H1 (cell line): ENCODE data around the gene NET1. TPM values are rescaled to one million over a fixed set of nuclear protein-coding genes. Genes with fewer than 3 reads are reported as not detected.

Source experiments
- CTCF ChIA-PET: fragments of 300-600 bp; sonication (Branson Sonifier 250); formaldehyde crosslinking; loops from one replicate; lab custom pipeline; 2021; ENCODE audit not compliant: partially characterized antibody; lab: Charles Lee
- POLR2A ChIA-PET: fragments of 300-600 bp; sonication (Branson Sonifier 250); formaldehyde crosslinking; loops from one replicate; lab custom pipeline; 2021; ENCODE audit warnings: inconsistent platforms; ENCODE audit not compliant: partially characterized antibody; lab: Charles Lee
- DNase-seq, 2 experiments: peaks; one replicate each; pipeline versions ENCODE4 v3.0.0 to v3.0.0-alpha.2; 2010 to 2022; ENCODE audit warnings: low spot score in 2 of 2, low read depth in 1 of 2, mixed read lengths in 1 of 2
- FAIRE-seq: peaks from 2 replicates; lab custom pipeline; 2011; peaks lifted over from hg19 to GRCh38; lab: Jason Lieb, UNC
- H2AFZ ChIP-seq: 2 replicates; pipeline ENCODE4 v1.8.1; 2012; ENCODE audit warnings: low read length, inconsistent platforms
- H2AK5ac ChIP-seq: 2 replicates; pipeline ENCODE4 v1.6.1; 2013; ENCODE audit warnings: low read depth, low read length
- H2BK120ac ChIP-seq: replicated peaks from 2 replicates; pipeline ENCODE3; 2013; ENCODE audit warnings: low read depth, low read length, inconsistent platforms
- H2BK12ac ChIP-seq: 2 replicates; pipeline ENCODE4 v1.6.1; 2013; ENCODE audit warnings: low read depth, low read length
- H2BK15ac ChIP-seq: 2 replicates; pipeline ENCODE4 v1.6.1; 2013; ENCODE audit warnings: low read length
- H2BK20ac ChIP-seq: 2 replicates; pipeline ENCODE4 v1.6.1; 2013; ENCODE audit warnings: low read length
- H2BK5ac ChIP-seq: 2 replicates; pipeline ENCODE4 v1.6.1; 2013; ENCODE audit warnings: low read depth, low read length
- H3K14ac ChIP-seq: 2 replicates; pipeline ENCODE4 v1.6.1; 2013; ENCODE audit warnings: inconsistent platforms; ENCODE audit not compliant: insufficient read length
- H3K18ac ChIP-seq: 2 replicates; pipeline ENCODE4 v1.6.1; 2013; ENCODE audit warnings: low read length; ENCODE audit errors: extremely low read depth
- H3K23ac ChIP-seq: 2 replicates; pipeline ENCODE4 v1.6.1; 2013; ENCODE audit warnings: inconsistent platforms; ENCODE audit not compliant: insufficient read length
- H3K23me2 ChIP-seq: 2 replicates; pipeline ENCODE4 v1.6.1; 2013; ENCODE audit warnings: low read depth, low read length
- H3K27ac ChIP-seq: 2 replicates; pipeline ENCODE4 v1.6.1; 2011; ENCODE audit warnings: low read depth, low read length, inconsistent platforms
- H3K27me3 ChIP-seq, 4 experiments: replicated peaks in 1 of 4; 1 replicate in 1 of 4; 2 replicates in 3 of 4; pipeline versions ENCODE4 v1.6.1 to v1.8.1; 2011 to 2013; ENCODE audit warnings: low read length in 3 of 4, mild to moderate bottlenecking in 3 of 4, inconsistent platforms in 2 of 4, mixed read lengths in 2 of 4, moderate library complexity in 1 of 4; ENCODE audit not compliant: control insufficient read depth in 3 of 4, insufficient read depth in 3 of 4; ENCODE audit errors: extremely low read depth in 1 of 4
- H3K36me3 ChIP-seq, 4 experiments: 2 replicates each; pipeline versions ENCODE4 v1.6.1 to v1.8.1; 2011 to 2013; ENCODE audit warnings: mild to moderate bottlenecking in 4 of 4, low read length in 3 of 4, moderate library complexity in 2 of 4, control low read depth in 1 of 4, inconsistent platforms in 1 of 4; ENCODE audit not compliant: insufficient read depth in 4 of 4, control insufficient read depth in 2 of 4
- H3K4ac ChIP-seq: replicated peaks from 2 replicates; pipeline ENCODE3; 2013; ENCODE audit warnings: low read length, low read depth, mixed read lengths, inconsistent platforms; ENCODE audit not compliant: insufficient read length
- H3K4me1 ChIP-seq, 4 experiments: replicated peaks in 1 of 4; 1 replicate in 1 of 4; 2 replicates in 3 of 4; pipeline versions ENCODE4 v1.6.1 to v1.8.1; 2011 to 2013; ENCODE audit warnings: low read length in 3 of 4, inconsistent platforms in 2 of 4, mixed read lengths in 1 of 4; ENCODE audit not compliant: insufficient read depth in 4 of 4, control insufficient read depth in 3 of 4
- H3K4me2 ChIP-seq, 2 experiments: 2 replicates each; pipeline versions ENCODE4 v1.6.1 to v1.8.1; 2011 to 2013; ENCODE audit warnings: low read depth in 2 of 2, low read length in 2 of 2, control low read depth in 1 of 2, inconsistent platforms in 1 of 2, mild to moderate bottlenecking in 1 of 2; ENCODE audit not compliant: insufficient read depth in 1 of 2
- H3K4me3 ChIP-seq, 4 experiments: fragments of 200-600, 300-600 bp in 1 of 4; sonication (generic), shearing (Covaris generic), sonication (Bioruptor Twin) in 1 of 4; 2 replicates each; pipeline versions ENCODE4 v1.5.1 to v1.8.1; 2011 to 2016; ENCODE audit warnings: low read length in 4 of 4, low read depth in 3 of 4, control low read depth in 2 of 4, inconsistent platforms in 2 of 4, mild to moderate bottlenecking in 2 of 4, mixed read lengths in 1 of 4, moderate library complexity in 1 of 4; ENCODE audit not compliant: insufficient read depth in 2 of 4; ENCODE audit errors: extremely low read depth in 1 of 4
- H3K56ac ChIP-seq: replicated peaks from 2 replicates; pipeline ENCODE3; 2013; ENCODE audit warnings: low read depth, mild to moderate bottlenecking, mixed read lengths, low read length, inconsistent platforms; ENCODE audit not compliant: insufficient read length
- H3K79me1 ChIP-seq: 2 replicates; pipeline ENCODE4 v1.6.1; 2013; ENCODE audit warnings: low read depth, low read length, control low read depth
- H3K79me2 ChIP-seq, 2 experiments: 2 replicates each; pipeline versions ENCODE4 v1.6.1 to v1.8.1; 2012 to 2013; ENCODE audit warnings: low read length in 2 of 2, mild to moderate bottlenecking in 2 of 2, inconsistent platforms in 1 of 2; ENCODE audit not compliant: insufficient read depth in 2 of 2, control insufficient read depth in 1 of 2
- H3K9ac ChIP-seq, 4 experiments: replicated peaks in 1 of 4; 1 replicate in 1 of 4; 2 replicates in 3 of 4; pipeline versions ENCODE4 v1.6.1 to v1.8.1; 2011 to 2013; ENCODE audit warnings: low read depth in 3 of 4, low read length in 3 of 4, control low read depth in 2 of 4, mild to moderate bottlenecking in 2 of 4, moderate library complexity in 2 of 4, inconsistent platforms in 1 of 4; ENCODE audit errors: extremely low read depth in 1 of 4
- H3K9me3 ChIP-seq, 2 experiments: 2 replicates each; pipeline versions ENCODE4 v1.6.1 to v1.8.1; 2012 to 2013; ENCODE audit warnings: mild to moderate bottlenecking in 2 of 2, moderate library complexity in 2 of 2, control low read depth in 1 of 2, inconsistent platforms in 1 of 2, low read depth in 1 of 2, low read length in 1 of 2, mixed read lengths in 1 of 2; ENCODE audit not compliant: insufficient read depth in 2 of 2
- H4K20me1 ChIP-seq, 2 experiments: replicated peaks in 1 of 2; 2 replicates each; pipeline versions ENCODE3 to v1.8.1; 2011 to 2013; ENCODE audit warnings: inconsistent platforms in 2 of 2, low read length in 2 of 2, mild to moderate bottlenecking in 1 of 2; ENCODE audit not compliant: insufficient read depth in 2 of 2, control insufficient read depth in 1 of 2
- H4K5ac ChIP-seq: 2 replicates; pipeline ENCODE4 v1.6.1; 2013; ENCODE audit warnings: low read length, low read depth, mixed read lengths, inconsistent platforms; ENCODE audit not compliant: insufficient read length
- H4K8ac ChIP-seq: 2 replicates; pipeline ENCODE4 v1.8.0; 2013; ENCODE audit warnings: mild to moderate bottlenecking, moderate library complexity, low read length, inconsistent platforms; ENCODE audit not compliant: insufficient read depth; ENCODE audit errors: extremely low read depth
- H4K91ac ChIP-seq: replicated peaks from 2 replicates; pipeline ENCODE3; 2013; ENCODE audit warnings: low read length, mixed read lengths, inconsistent platforms; ENCODE audit not compliant: insufficient read length
- KDM5A ChIP-seq: fragments of 200-600 bp; IDR thresholded peaks from 2 replicates; pipeline ENCODE4 v1.7.1; 2012; ENCODE audit warnings: mild to moderate bottlenecking, low read length, inconsistent platforms, mixed read lengths
- SIRT6 ChIP-seq: IDR thresholded peaks from one replicate; pipeline ENCODE4 v1.7.1; 2012; ENCODE audit warnings: low read length, inconsistent platforms
- SRF ChIP-seq: IDR thresholded peaks from 2 replicates; pipeline ENCODE4 v1.6.1; 2011; ENCODE audit warnings: mild to moderate bottlenecking, low read depth, low read length, moderate library complexity
- TCF12 ChIP-seq: IDR thresholded peaks from 2 replicates; pipeline ENCODE4 v1.6.1; 2011; ENCODE audit warnings: low read depth, mild to moderate bottlenecking, low read length
- WGBS, 2 experiments: shearing (Covaris generic) in 1 of 2; methylation state at CpG; one replicate each; pipeline versions ENCODE4 v1.1.6 to v1.1.7; 2013 to 2015; ENCODE audit warnings: low lambda C conversion rate in 2 of 2, mixed read lengths in 2 of 2, inconsistent platforms in 1 of 2, low coverage in 1 of 2, missing lambda C conversion rate in 1 of 2; ENCODE audit not compliant: insufficient replicate concordance in 2 of 2, insufficient coverage in 1 of 2, insufficient read length in 1 of 2; ENCODE audit errors: extremely low coverage in 1 of 2, missing lambda C conversion rate in 1 of 2; 5-methylcytosine and 5-hydroxymethylcytosine counted together
- polyA plus RNA-seq, 7 experiments: library from polyadenylated mRNA; depleted of rRNA in 3 of 7; stranded (reverse) in 5 of 7; unstranded in 2 of 7; fragments of >200 nt in 5 of 7; fragments of 200-250 nt in 2 of 7; gene quantifications; 1 replicate in 5 of 7; 2 replicates in 1 of 7; 4 replicates in 1 of 7; pipeline versions ENCODE4 v1.2.1 to v1.2.3, GENCODE V29; 2011 to 2013; ENCODE audit warnings: missing spikeins in 2 of 7, mixed read lengths in 2 of 7
- total RNA-seq: library from RNA; stranded (reverse); fragmentation: NEBNext Ultra II Directional; extraction: Animal tissue kit (Norgen Biotek cat#: 25700); gene quantifications from 2 replicates; pipeline ENCODE4 v1.2.1, GENCODE V29; 2021
- TF ChIP-seq, protein P1 (sequence below): IDR thresholded peaks from 2 replicates; pipeline ENCODE4 v1.6.1; 2011; ENCODE audit warnings: low read depth, mild to moderate bottlenecking, low read length; ENCODE audit not compliant: insufficient read depth

NET1 gene
- total and polyA plus RNA-seq, 2 of the 8 experiments (the other 6 are each of a cell fraction or from before 2014, with no cell fraction given): 21.5 to 117 TPM

GRCh38 chr10:5500910-5501309 lies 88.6 kb downstream of the NET1 start:
- Histone ChIP-seq H3K4me2 (no peak overlapping the region), H4K20me1 (peaks cover 0 to 3% of the 10 kb centered on the region in 2 experiments), H3K9me3 (no peaks in the 10 kb centered on the region), H3K23me2 (peaks cover 12% of the 10 kb centered on the region; the same call in 1 of the 2 replicates), H3K4ac (no peak overlapping the region), H3K27ac (no peak overlapping the region), H3K4me1 (peaks cover 0 to 3% (median 0%) of the 10 kb centered on the region in 4 experiments; a peak in 1 of 7 replicates), H3K79me1 (no peaks in the 10 kb centered on the region), H2BK5ac (no peak overlapping the region), H3K14ac (no peak overlapping the region), H4K91ac (no peak overlapping the region), H2BK120ac (no peak overlapping the region), H2AK5ac (no peak overlapping the region), H3K4me3 (no peak overlapping the region), H4K8ac (no peak overlapping the region), H3K23ac (no peak overlapping the region), H3K56ac (no peak overlapping the region), H2BK15ac (no peak overlapping the region), H2BK12ac (no peak overlapping the region), H3K18ac (no peak overlapping the region; the same call in 1 of the 2 replicates), H4K5ac (no peak overlapping the region), H3K9ac (no peak overlapping the region), H3K27me3 (no peaks in the 10 kb centered on the region), H3K79me2 (no peaks in the 10 kb centered on the region), H2AFZ (no peak overlapping the region), H2BK20ac (0 out of 2 replicates have a peak overlapping the region, but pooled peaks have one; percentile 18), H3K36me3 (no peaks in the 10 kb centered on the region)
- POLR2A ChIA-PET: interaction anchor here (0.7 to 2.4 kb wide), 3 partner anchors 38 to 79 kb away, joined by 3 to 5 read pairs (median 4); no protein-coding TSS in a partner anchor
- no peak for TF ChIP-seq KDM5A
- TF ChIP-seq, protein P1, sequence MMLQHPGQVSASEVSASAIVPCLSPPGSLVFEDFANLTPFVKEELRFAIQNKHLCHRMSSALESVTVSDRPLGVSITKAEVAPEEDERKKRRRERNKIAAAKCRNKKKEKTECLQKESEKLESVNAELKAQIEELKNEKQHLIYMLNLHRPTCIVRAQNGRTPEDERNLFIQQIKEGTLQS: no peak
- no peak for TF ChIP-seq SRF
- TF ChIP-seq SIRT6: no peak
- no peak for TF ChIP-seq TCF12
- DNase-seq (no peak), FAIRE-seq (no peak)
- WGBS, 2 experiments: 86% methylated on average over 4 of the region's 5 CpGs; no CpG with 5 or more reads in 1 of the 2 experiments
- CTCF ChIA-PET: interaction anchor here (0.8 to 4.7 kb wide), 7 partner anchors 9 to 129 kb away, joined by 3 to 28 read pairs (median 3); no protein-coding TSS in a partner anchor
